ENCODE results near the gene PAGE2. TPM values are rescaled to one million over a fixed set of nuclear protein-coding genes. Genes with fewer than 3 reads are reported as not detected.
"Not testable (repeated sequence)": the region's sequence is repeated elsewhere in the genome, so short reads cannot be mapped to it uniquely, and the experiment has no call there.

PAGE2 gene
- under 1 TPM in 1 of 2 donors, not detected in 1; 0.73 TPM for total RNA-seq

- ATAC-seq, result no peak
- no peak within 1 kb of the TSS for H3K27ac Mint-ChIP-seq
- no peaks in the 10 kb centered on the region for H3K9me3 Mint-ChIP-seq
- H3K36me3 Mint-ChIP-seq, result no peaks in the 10 kb centered on the region
- no peak for DNase-seq (ENCODE audit: low spot score in 2 of 2)
These were observed at the start of gene PAGE2 for GRCh38 chrX:55088795-55089489. Gene PAGE2 (plus strand): TSS chrX:55089018. CDS start chrX:55090021, 1,003 bp downstream.

- ATAC-seq, result no peak
- no peak overlapping the region for H3K27ac Mint-ChIP-seq
- DNase-seq (ENCODE audit: low spot score in 2 of 2), result no peak
- H3K9me3 Mint-ChIP-seq, result no peaks in the 10 kb centered on the region
- no peaks in the 10 kb centered on the region for H3K36me3 Mint-ChIP-seq
These were observed 49.3 kb upstream of the PAGE2 start for GRCh38 chrX:55039471-55039870.

DNA sequence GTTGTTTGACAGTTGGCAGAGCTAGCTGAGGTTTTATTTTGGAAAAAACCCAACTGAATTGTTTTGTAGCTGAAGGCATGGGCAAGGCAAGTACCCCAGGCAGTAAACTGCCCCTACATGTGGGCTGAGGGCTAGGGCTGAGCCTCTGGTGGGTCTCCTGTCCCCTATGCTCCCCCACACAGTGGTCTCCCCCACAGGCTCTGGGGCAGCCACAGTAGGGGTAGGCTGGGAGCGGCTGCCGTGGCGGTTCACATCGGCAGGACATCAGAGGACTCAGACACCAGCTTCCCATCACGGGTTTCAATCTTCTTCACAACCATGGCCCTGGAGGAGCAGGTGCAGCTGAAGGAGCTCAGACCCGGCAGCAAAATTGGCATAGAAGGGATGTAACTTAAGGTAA is 47.3 kb upstream of the PAGE2 start:
- DNase-seq (ENCODE audit: low spot score in 2 of 2), result no peak
- H3K27ac Mint-ChIP-seq, result no peak overlapping the region
- no peaks in the 10 kb centered on the region for H3K36me3 Mint-ChIP-seq
- no peak for ATAC-seq
- no peaks in the 10 kb centered on the region for H3K9me3 Mint-ChIP-seq

- ATAC-seq; H3K27ac Mint-ChIP-seq; H3K9me3 Mint-ChIP-seq; DNase-seq (ENCODE audit: low spot score in 2 of 2); H3K36me3 Mint-ChIP-seq: not testable (repeated sequence)
These were observed 38.2 kb upstream of the PAGE2 start for GRCh38 chrX:55050599-55050998.

GRCh38 chrX:55056820-55057674 is 31.8 kb upstream of the PAGE2 start:
- Mint-ChIP-seq H3K9me3 (peaks cover 0 to 4% of the 10 kb centered on the region in 2 donors), H3K27ac (peak overlapping the region; percentile 77 to 85), H3K36me3 (peaks cover 0 to under 1% of the 10 kb centered on the region in 2 donors)
- ATAC-seq, result peak; percentile 81
- peak in 1 of 2 donors; percentile 1 for DNase-seq (ENCODE audit: low spot score in 2 of 2)

- Mint-ChIP-seq H3K27ac (peak overlapping the region in 1 of 2 donors; percentile 85), H3K9me3 (peaks cover 0 to 4% of the 10 kb centered on the region in 2 donors), H3K36me3 (no peaks in the 10 kb centered on the region)
- DNase-seq (ENCODE audit: low spot score in 2 of 2) (peak in 1 of 2 donors; percentile 6), ATAC-seq (peak; percentile 56 to 80)
These were observed 31.1 kb upstream of the PAGE2 start for GRCh38 chrX:55057675-55058249.

DNA sequence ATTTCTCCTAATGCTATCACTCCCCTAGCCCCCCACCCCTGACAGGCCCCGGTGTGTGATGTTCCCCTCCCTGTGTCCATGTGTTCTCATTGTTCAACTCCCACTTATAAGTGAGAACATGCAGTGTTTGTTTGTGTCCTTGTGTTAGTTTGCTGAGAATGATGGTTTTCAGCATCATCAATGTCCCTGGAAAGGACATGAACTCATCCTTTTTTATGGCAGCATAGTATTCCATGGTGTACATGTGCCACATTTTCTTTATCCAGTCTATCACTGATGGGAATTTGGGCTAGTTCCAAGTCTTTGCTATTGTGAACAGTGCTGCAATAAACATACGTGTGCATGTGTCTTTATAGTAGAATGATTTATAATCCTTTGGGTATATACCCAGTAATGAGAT is 21.6 kb upstream of the PAGE2 start:
- not testable (repeated sequence) for DNase-seq (ENCODE audit: low spot score in 2 of 2); H3K9me3 Mint-ChIP-seq; H3K27ac Mint-ChIP-seq; ATAC-seq
- H3K36me3 Mint-ChIP-seq, result peaks cover 0 to 14% of the 10 kb centered on the region in 2 donors

- H3K9me3 Mint-ChIP-seq, result peaks cover 0 to 3% of the 10 kb centered on the region in 2 donors
- no peak for DNase-seq (ENCODE audit: low spot score in 2 of 2)
- peaks cover 0 to 14% of the 10 kb centered on the region in 2 donors for H3K36me3 Mint-ChIP-seq
- no peak for ATAC-seq
- H3K27ac Mint-ChIP-seq, result no peak overlapping the region
These were observed 16.5 kb upstream of the PAGE2 start for GRCh38 chrX:55072286-55072685.

DNA sequence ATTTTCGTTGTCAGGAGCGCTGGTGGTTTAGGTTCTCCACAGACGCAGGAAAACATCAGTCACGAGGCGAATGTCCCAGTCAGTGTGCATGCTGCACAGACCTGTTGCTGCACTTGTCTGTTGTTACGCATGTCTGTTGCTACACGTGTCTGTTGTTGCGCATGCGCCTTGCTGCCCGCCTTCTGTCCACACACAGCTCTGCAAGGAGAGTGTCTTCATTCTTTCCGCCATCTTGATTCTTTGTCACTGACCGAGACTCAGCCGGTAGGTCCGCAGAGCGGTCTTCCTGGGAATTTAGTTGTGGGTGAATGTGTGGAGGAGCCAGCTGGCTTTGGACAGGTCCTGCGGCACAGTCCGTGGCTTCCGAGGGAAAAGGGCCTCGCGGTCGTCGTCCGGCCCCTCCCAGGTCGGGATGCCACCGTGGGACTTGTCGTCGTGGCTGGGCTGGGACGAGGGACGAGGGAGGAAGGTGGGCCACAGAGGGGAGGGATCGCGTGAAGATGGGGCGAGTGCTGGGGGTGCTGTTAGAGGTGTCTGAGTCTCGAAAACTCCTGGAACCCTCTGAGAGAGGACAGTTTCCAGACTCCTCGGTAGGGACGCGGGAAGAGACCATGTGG is 13.9 kb upstream of the PAGE2 start, which contains the start of gene PAGE2B:
TSS of gene PAGE2B (plus strand) at position 180 of the 617 bp plus-strand sequence. CDS start 1,012 bp downstream, outside the sequence.
- no peak for ATAC-seq
- Mint-ChIP-seq H3K36me3 (peaks cover 0 to 13% of the 10 kb centered on the region in 2 donors), H3K9me3 (peaks cover 0 to 2% of the 10 kb centered on the region in 2 donors), H3K27ac (no peak within 1 kb of the TSS)
- no peak for DNase-seq (ENCODE audit: low spot score in 2 of 2)

DNA sequence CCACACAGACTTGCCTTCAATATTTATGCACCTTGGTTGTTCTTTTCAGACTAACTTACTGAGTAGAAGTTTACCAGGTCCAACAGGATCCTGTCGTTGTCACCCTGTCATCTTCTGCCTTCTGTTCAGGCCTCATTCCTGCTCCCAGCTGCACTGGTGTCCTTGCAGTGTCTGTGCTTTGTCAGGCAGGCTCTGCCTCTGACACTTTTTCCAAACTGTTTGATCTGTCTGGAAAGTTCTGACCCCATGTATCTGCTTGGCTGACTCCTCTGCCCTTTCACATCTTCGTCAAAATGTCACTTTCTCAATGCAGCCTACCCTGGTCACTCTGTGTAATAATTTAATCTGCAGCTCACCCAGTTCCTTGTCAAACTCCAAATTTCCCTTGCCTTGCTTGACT is 9.9 kb downstream of the PAGE2 start:
- no peak overlapping the region for H3K27ac Mint-ChIP-seq
- H3K36me3 Mint-ChIP-seq, result no peaks in the 10 kb centered on the region
- ATAC-seq (no peak), DNase-seq (ENCODE audit: low spot score in 2 of 2) (no peak)
- H3K9me3 Mint-ChIP-seq, result no peaks in the 10 kb centered on the region

DNA sequence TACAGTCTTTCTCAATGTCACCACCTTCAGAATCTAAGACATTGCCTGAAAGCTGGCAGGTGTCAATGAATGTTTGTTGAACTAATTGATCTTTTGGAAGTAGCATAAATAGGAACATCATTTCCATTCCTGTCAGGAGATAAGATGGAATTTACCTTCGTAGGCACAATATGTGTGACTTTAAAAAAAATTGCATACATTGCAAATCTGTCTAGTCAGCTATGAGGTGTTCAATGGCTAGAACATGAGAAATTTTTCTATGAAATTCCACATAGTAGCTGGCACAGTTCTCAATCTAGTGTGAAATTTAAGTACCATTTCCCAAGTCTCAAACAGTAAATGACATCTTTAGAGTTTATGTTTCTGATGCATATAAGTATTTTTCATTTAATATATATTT is 10.3 kb downstream of the PAGE2 start:
- no peak for DNase-seq (ENCODE audit: low spot score in 2 of 2)
- ATAC-seq, result no peak
- Mint-ChIP-seq H3K36me3 (no peaks in the 10 kb centered on the region), H3K27ac (no peak overlapping the region), H3K9me3 (no peaks in the 10 kb centered on the region)

GRCh38 chrX:55102754-55103153 is 13.9 kb downstream of the PAGE2 start:
- DNase-seq (ENCODE audit: low spot score in 2 of 2) (no peak), ATAC-seq (no peak)
- no peaks in the 10 kb centered on the region for H3K9me3 Mint-ChIP-seq
- H3K27ac Mint-ChIP-seq, result no peak overlapping the region
- H3K36me3 Mint-ChIP-seq, result no peaks in the 10 kb centered on the region

- ATAC-seq, result no peak
- Mint-ChIP-seq H3K9me3 (no peaks in the 10 kb centered on the region), H3K27ac (no peak overlapping the region), H3K36me3 (no peaks in the 10 kb centered on the region)
- no peak for DNase-seq (ENCODE audit: low spot score in 2 of 2)
These were observed 18.4 kb downstream of the PAGE2 start for GRCh38 chrX:55107262-55107661.

- ATAC-seq (no peak), DNase-seq (ENCODE audit: low spot score in 2 of 2) (no peak)
- Mint-ChIP-seq H3K27ac (no peak overlapping the region), H3K36me3 (no peaks in the 10 kb centered on the region), H3K9me3 (no peaks in the 10 kb centered on the region)
These were observed 19.1 kb downstream of the PAGE2 start for GRCh38 chrX:55107911-55108310.

- DNase-seq (ENCODE audit: low spot score in 2 of 2), result no peak
- ATAC-seq, result no peak
- H3K36me3 Mint-ChIP-seq, result no peaks in the 10 kb centered on the region
- H3K27ac Mint-ChIP-seq, result no peak overlapping the region
- H3K9me3 Mint-ChIP-seq, result no peaks in the 10 kb centered on the region
These were observed 20.5 kb downstream of the PAGE2 start for GRCh38 chrX:55109306-55109705.

DNA sequence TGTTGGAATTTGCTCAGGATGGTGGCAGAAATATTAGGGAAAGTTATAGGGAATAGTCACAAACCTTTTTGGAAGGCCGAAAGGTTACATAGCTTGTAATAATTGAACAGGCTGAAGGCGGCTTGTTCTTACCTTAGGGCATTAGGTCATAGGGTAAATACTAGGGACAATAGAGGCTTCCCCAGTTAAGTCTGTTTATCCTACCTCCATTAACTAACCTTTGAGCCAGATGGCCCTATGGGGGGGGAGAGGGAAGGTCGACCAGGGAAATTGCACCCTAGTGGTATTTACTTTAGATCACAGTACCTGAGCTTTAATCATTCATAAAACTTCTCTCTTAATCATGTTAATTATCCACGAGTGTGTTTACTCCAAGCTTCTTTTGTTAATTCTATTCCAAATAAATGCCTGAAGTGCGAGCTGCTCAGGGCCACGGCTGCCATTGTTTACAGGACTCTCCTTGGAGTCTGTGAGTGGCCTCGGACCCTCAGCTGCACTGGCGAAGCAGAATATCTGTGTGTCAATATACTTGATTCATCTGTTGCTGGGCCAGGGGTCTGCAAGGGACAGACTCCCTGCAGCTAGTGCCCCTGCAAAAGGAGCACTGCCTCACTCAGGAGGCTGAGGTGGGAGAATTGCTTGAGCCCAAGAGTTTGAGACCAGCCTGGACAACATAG is 22.9 kb downstream of the PAGE2 start:
- ATAC-seq, result no peak
- no peak for DNase-seq (ENCODE audit: low spot score in 2 of 2)
- no peak overlapping the region for H3K27ac Mint-ChIP-seq
- H3K9me3 Mint-ChIP-seq, result no peaks in the 10 kb centered on the region
- no peaks in the 10 kb centered on the region for H3K36me3 Mint-ChIP-seq

Measured in activated naive CD4-positive, alpha-beta T cell treated with anti-CD3 and anti-CD28 coated beads, Interleukin-2, amount 50 U/mL, for 72 hours (primary cell).